ENCODE results near the gene ATP10D. TPM values are rescaled to one million over a fixed set of nuclear protein-coding genes. Genes with fewer than 3 reads are reported as not detected.

ATP10D gene
- total RNA-seq, 2 experiments from 2014 or later, result 11.7 to 20.2 TPM

DNA sequence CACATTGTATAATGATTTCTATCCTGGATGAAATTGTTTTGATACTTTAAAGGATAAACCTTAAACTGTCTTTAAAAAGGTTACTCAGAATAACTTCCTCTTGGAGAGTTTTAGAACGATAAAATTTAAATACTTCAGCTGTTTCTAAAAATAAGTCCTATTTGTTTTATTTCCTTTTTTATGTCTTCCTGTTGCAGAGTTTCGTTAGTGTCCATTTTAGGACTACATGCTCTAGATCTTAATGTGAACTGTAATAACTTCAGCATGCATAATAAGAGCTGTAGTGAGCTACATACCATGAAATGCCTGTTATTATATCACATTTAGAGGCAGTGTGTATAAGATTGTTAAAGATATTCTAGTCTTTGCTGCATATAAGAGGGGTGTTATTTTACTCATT lies 14.6 kb downstream of the ATP10D start:
- intact Hi-C loops (cut with micrococcal nuclease; ENCODE audit: unreplicated experiment), result loop anchor here (5.0 kb wide), 1 partner anchor 63 kb away; no protein-coding TSS in a partner anchor
- peak overlapping the region; percentile 35 for H3K27ac ChIP-seq (ENCODE audit: low read depth, low read length, poor library complexity, severe bottlenecking)
- peak overlapping the region; percentile 7 for H3K4me3 ChIP-seq (ENCODE audit: low read depth, low read length, poor library complexity, severe bottlenecking)
- TF ChIP-seq, protein P1, sequence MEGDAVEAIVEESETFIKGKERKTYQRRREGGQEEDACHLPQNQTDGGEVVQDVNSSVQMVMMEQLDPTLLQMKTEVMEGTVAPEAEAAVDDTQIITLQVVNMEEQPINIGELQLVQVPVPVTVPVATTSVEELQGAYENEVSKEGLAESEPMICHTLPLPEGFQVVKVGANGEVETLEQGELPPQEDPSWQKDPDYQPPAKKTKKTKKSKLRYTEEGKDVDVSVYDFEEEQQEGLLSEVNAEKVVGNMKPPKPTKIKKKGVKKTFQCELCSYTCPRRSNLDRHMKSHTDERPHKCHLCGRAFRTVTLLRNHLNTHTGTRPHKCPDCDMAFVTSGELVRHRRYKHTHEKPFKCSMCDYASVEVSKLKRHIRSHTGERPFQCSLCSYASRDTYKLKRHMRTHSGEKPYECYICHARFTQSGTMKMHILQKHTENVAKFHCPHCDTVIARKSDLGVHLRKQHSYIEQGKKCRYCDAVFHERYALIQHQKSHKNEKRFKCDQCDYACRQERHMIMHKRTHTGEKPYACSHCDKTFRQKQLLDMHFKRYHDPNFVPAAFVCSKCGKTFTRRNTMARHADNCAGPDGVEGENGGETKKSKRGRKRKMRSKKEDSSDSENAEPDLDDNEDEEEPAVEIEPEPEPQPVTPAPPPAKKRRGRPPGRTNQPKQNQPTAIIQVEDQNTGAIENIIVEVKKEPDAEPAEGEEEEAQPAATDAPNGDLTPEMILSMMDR (conservative IDR thresholded peaks at IDR 0.05; ENCODE audit: low read length), result no peak
- no peak for TF ChIP-seq EZH2phosphoT487 (IDR thresholded peaks at IDR 0.05; ENCODE audit: borderline replicate concordance, low read depth, low read length)
- no peaks in the 10 kb centered on the region for H3K9me2 ChIP-seq (ENCODE audit: insufficient read depth, low read length)
- H3K4me2 ChIP-seq (ENCODE audit: low read length), result peak overlapping the region; percentile 48
- no TSS peak for BruUV-seq (replicated peaks)
- H3K79me2 ChIP-seq (ENCODE audit: insufficient read depth, low read depth, low read length), result no peaks in the 10 kb centered on the region
- peak; percentile 58 for DNase-seq (ENCODE audit: low spot score)
- no peak overlapping the region; the same call in 1 of the 2 replicates for H2AFZ ChIP-seq (ENCODE audit: low read length)
- ChIA-PET CTCF (ENCODE audit: unreplicated experiment) (no interaction called here), POLR2A (interaction anchor here (0.7 to 6.6 kb wide), 4 partner anchors 9 to 37 kb away, joined by 3 to 66 read pairs (median 6); partner anchors contain the start of genes ATP10D and COMMD8)
- no peaks in the 10 kb centered on the region for H3K36me3 ChIP-seq (ENCODE audit: insufficient read depth, low read length)
- H3K4me1 ChIP-seq (ENCODE audit: insufficient read depth, low read length, poor library complexity, severe bottlenecking), result peaks cover 22% of the 10 kb centered on the region
- H3K9me3 ChIP-seq (ENCODE audit: low read length), result no peaks in the 10 kb centered on the region
- no peaks in the 10 kb centered on the region for H4K20me1 ChIP-seq (ENCODE audit: insufficient read depth, low read length)

DNA sequence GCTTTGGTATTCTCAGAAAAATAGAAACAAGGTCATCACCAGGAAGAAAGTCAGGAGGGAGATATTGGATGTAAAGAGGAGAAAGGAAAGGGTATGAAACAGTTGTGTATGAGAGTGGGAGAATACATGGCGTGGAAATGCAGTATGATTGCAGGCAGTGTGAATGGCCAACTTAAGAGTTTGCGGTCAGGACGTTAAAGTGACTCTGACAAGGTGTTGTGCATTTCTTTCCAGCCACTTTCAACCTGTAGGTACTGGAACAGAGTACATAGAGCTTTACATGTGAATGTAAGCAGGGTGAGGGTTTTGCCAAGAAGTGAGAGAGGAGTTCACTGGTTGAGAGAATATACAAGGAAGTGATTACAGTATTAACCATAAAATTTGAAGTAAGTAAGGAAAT lies 15.7 kb downstream of the ATP10D start:
- ChIA-PET POLR2A (interaction anchor here (0.6 to 6.6 kb wide), 5 partner anchors 8 to 38 kb away, joined by 4 to 66 read pairs (median 5); partner anchors contain the start of genes ATP10D and COMMD8), CTCF (ENCODE audit: unreplicated experiment) (interaction anchor here (1.0 kb wide), 1 partner anchor 17 kb away, joined by 3 read pairs; no protein-coding TSS in a partner anchor)
- no peak overlapping the region for H3K4me2 ChIP-seq (ENCODE audit: low read length)
- no peak for DNase-seq (ENCODE audit: low spot score)
- no peaks in the 10 kb centered on the region for H3K36me3 ChIP-seq (ENCODE audit: insufficient read depth, low read length)
- H3K79me2 ChIP-seq (ENCODE audit: insufficient read depth, low read depth, low read length), result no peaks in the 10 kb centered on the region
- no peaks in the 10 kb centered on the region for H3K9me2 ChIP-seq (ENCODE audit: insufficient read depth, low read length)
- no peaks in the 10 kb centered on the region for H3K9me3 ChIP-seq (ENCODE audit: low read length)
- H2AFZ ChIP-seq (ENCODE audit: low read length), result no peak overlapping the region
- TF ChIP-seq EZH2phosphoT487 (IDR thresholded peaks at IDR 0.05; ENCODE audit: borderline replicate concordance, low read depth, low read length), result no peak
- TF ChIP-seq, protein P1 (conservative IDR thresholded peaks at IDR 0.05; ENCODE audit: low read length), result no peak
- H4K20me1 ChIP-seq (ENCODE audit: insufficient read depth, low read length), result no peaks in the 10 kb centered on the region
- no TSS peak for BruUV-seq (replicated peaks)
- intact Hi-C loops (cut with micrococcal nuclease; ENCODE audit: unreplicated experiment), result loop anchor here (5.0 kb wide), 1 partner anchor 62 kb away; no protein-coding TSS in a partner anchor
- no peak overlapping the region for H3K27ac ChIP-seq (ENCODE audit: low read depth, low read length, poor library complexity, severe bottlenecking)
- no peak overlapping the region for H3K4me3 ChIP-seq (ENCODE audit: low read depth, low read length, poor library complexity, severe bottlenecking)
- H3K4me1 ChIP-seq (ENCODE audit: insufficient read depth, low read length, poor library complexity, severe bottlenecking), result peaks cover 22% of the 10 kb centered on the region

DNA sequence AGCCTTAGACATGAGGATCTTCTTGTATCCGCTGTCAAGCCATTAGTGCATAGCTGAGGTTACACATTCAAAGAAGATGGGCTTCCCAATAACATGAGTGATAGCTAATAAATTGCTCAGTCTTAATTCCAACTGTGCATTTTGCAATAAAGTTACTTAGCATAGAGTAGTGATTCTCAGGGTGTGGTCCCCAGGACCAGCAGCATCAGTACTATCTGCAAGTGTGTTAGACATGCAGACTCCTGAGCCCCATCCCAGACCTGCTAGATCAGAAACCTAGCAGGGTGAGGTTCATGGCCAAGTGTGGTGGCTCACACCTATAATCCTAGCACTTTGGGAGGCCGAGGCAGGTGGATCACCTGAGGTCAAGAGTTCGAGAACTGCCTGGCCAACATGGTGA lies 20.1 kb downstream of the ATP10D start:
- TF ChIP-seq, protein P1 (conservative IDR thresholded peaks at IDR 0.05; ENCODE audit: low read length), result no peak
- no peak for TF ChIP-seq EZH2phosphoT487 (IDR thresholded peaks at IDR 0.05; ENCODE audit: borderline replicate concordance, low read depth, low read length)
- Histone ChIP-seq H3K27ac (ENCODE audit: low read depth, low read length, poor library complexity, severe bottlenecking) (no peak overlapping the region), H3K36me3 (ENCODE audit: insufficient read depth, low read length) (no peaks in the 10 kb centered on the region), H3K4me1 (ENCODE audit: insufficient read depth, low read length, poor library complexity, severe bottlenecking) (peaks cover 7% of the 10 kb centered on the region), H4K20me1 (ENCODE audit: insufficient read depth, low read length) (no peaks in the 10 kb centered on the region), H3K4me3 (ENCODE audit: low read depth, low read length, poor library complexity, severe bottlenecking) (no peak overlapping the region), H3K9me3 (ENCODE audit: low read length) (no peaks in the 10 kb centered on the region), H3K79me2 (ENCODE audit: insufficient read depth, low read depth, low read length) (no peaks in the 10 kb centered on the region), H3K4me2 (ENCODE audit: low read length) (no peak overlapping the region), H3K9me2 (ENCODE audit: insufficient read depth, low read length) (no peaks in the 10 kb centered on the region), H2AFZ (ENCODE audit: low read length) (no peak overlapping the region)
- POLR2A ChIA-PET, result no interaction called here
- intact Hi-C loops (cut with micrococcal nuclease; ENCODE audit: unreplicated experiment), result no loop called here
- no TSS peak for BruUV-seq (replicated peaks)
- DNase-seq (ENCODE audit: low spot score), result no peak
- CTCF ChIA-PET (ENCODE audit: unreplicated experiment), result no interaction called here
